Neural cell (in vitro differentiated cells): Measurements from ENCODE around the gene ACTG2. TPM values are rescaled to one million over a fixed set of nuclear protein-coding genes. Genes with fewer than 3 reads are reported as not detected.
"Not testable (repeated sequence)": the region's sequence is repeated elsewhere in the genome, so short reads cannot be mapped to it uniquely, and the experiment has no call there.

Experiments used
- H2AFZ ChIP-seq: fragments of 200-600, 300-800 bp; sonication (generic), shearing (Covaris generic); 2 replicates; pipeline ENCODE4 v1.6.0; 2014; ENCODE audit warnings: low read depth, mild to moderate bottlenecking, antibody characterized with exemption, low read length, moderate library complexity
- H3F3A ChIP-seq: fragments of 200-600 bp; shearing (Covaris generic); 2 replicates; pipeline ENCODE4 v1.6.1; 2016; ENCODE audit warnings: mild to moderate bottlenecking, moderate library complexity, mixed read lengths, antibody characterized with exemption, low read length; ENCODE audit not compliant: insufficient read depth, poor library complexity, severe bottlenecking
- H3K27ac ChIP-seq: fragments of 200-600, 300-800 bp; sonication (generic), shearing (Covaris generic); 2 replicates; pipeline ENCODE4 v1.5.1; 2014; ENCODE audit warnings: mild to moderate bottlenecking, low read length, moderate library complexity
- H3K27me3 ChIP-seq: fragments of 300-800, 200-600 bp; sonication (generic), shearing (Covaris generic); 2 replicates; pipeline ENCODE4 v1.6.0; 2014; ENCODE audit warnings: mild to moderate bottlenecking, low read depth, low read length, moderate library complexity; ENCODE audit not compliant: insufficient read depth
- H3K36me3 ChIP-seq: fragments of 300-800, 200-600 bp; sonication (generic), shearing (Covaris generic); 2 replicates; pipeline ENCODE4 v1.5.1; 2014; ENCODE audit warnings: mild to moderate bottlenecking, antibody characterized with exemption, low read length, moderate library complexity; ENCODE audit not compliant: insufficient read depth
- H3K4me2 ChIP-seq: fragments of 300-800, 200-600 bp; sonication (generic), shearing (Covaris generic); 2 replicates; pipeline ENCODE4 v1.6.0; 2014; ENCODE audit warnings: mild to moderate bottlenecking, low read length
- H3K4me3 ChIP-seq: fragments of 300-800, 200-600 bp; sonication (generic), shearing (Covaris generic); 2 replicates; pipeline ENCODE4 v1.5.1; 2014; ENCODE audit warnings: mild to moderate bottlenecking, low read length, moderate library complexity
- H3K79me2 ChIP-seq: fragments of 200-600 bp; shearing (Covaris generic); replicated peaks from 2 replicates; pipeline ENCODE4 v1.6.0; 2014; ENCODE audit warnings: mild to moderate bottlenecking, low read length, moderate library complexity; ENCODE audit not compliant: insufficient read depth
- H3K9ac ChIP-seq: fragments of 300-800, 200-600 bp; sonication (generic), shearing (Covaris generic); 2 replicates; pipeline ENCODE4 v1.6.1; 2016; ENCODE audit warnings: mild to moderate bottlenecking, low read length, mixed read lengths
- H3K9me2 ChIP-seq: fragments of 200-600 bp; shearing (Covaris generic); 2 replicates; pipeline ENCODE4 v1.6.1; 2016; ENCODE audit warnings: mild to moderate bottlenecking, low read length, mixed read lengths; ENCODE audit not compliant: insufficient read depth
- H3K9me3 ChIP-seq: fragments of 200-600, 300-800 bp; sonication (generic), shearing (Covaris generic); 2 replicates; pipeline ENCODE4 v1.6.1; 2016; ENCODE audit warnings: mild to moderate bottlenecking, mixed run types, low read length, moderate library complexity, mixed read lengths
- H4K20me1 ChIP-seq: fragments of 200-600 bp; shearing (Covaris generic); 2 replicates; pipeline ENCODE4 v1.6.1; 2016; ENCODE audit warnings: mild to moderate bottlenecking, mixed run types; ENCODE audit not compliant: insufficient read depth
- EP300 ChIP-seq: fragments of 450-650 bp; conservative IDR thresholded peaks from 2 replicates; pipeline ENCODE4 v1.6.1; 2014; ENCODE audit warnings: antibody characterized with exemption, mild to moderate bottlenecking, moderate library complexity; ENCODE audit not compliant: poor library complexity, severe bottlenecking
- EZH2 ChIP-seq: fragments of 200-600, 300-800 bp; shearing (Covaris generic), sonication (generic); IDR thresholded peaks from 2 replicates; pipeline ENCODE4 v1.6.1; 2014; ENCODE audit warnings: antibody characterized with exemption, low read length, borderline replicate concordance, mild to moderate bottlenecking; ENCODE audit not compliant: insufficient read depth, poor library complexity, severe bottlenecking
- MXI1 ChIP-seq: fragments of 450-650 bp; conservative IDR thresholded peaks from 2 replicates; pipeline ENCODE4 v1.6.1; 2014; ENCODE audit warnings: antibody characterized with exemption, mild to moderate bottlenecking; ENCODE audit not compliant: poor library complexity, severe bottlenecking
- POLR2AphosphoS5 ChIP-seq: IDR thresholded peaks from 2 replicates; pipeline ENCODE4 v1.6.1; 2012
- RAD21 ChIP-seq: fragments of 450-650 bp; conservative IDR thresholded peaks from 2 replicates; pipeline ENCODE4 v1.6.1; 2014; ENCODE audit warnings: antibody characterized with exemption, mild to moderate bottlenecking, moderate library complexity
- SMC3 ChIP-seq: fragments of 450-650 bp; conservative IDR thresholded peaks from 2 replicates; pipeline ENCODE4 v1.6.1; 2014; ENCODE audit warnings: antibody characterized with exemption, mild to moderate bottlenecking, moderate library complexity; ENCODE audit not compliant: poor library complexity
- TAF1 ChIP-seq: IDR thresholded peaks from 2 replicates; pipeline ENCODE4 v1.6.1; 2012; ENCODE audit warnings: low read depth
- polyA plus RNA-seq: library from polyadenylated mRNA; depleted of rRNA; stranded (reverse); fragments of >200 nt; gene quantifications from 2 replicates; pipeline ENCODE4 v1.2.3, GENCODE V29; 2014
- TF ChIP-seq, protein P1 (sequence below): fragments of 450-650 bp; IDR thresholded peaks from 2 replicates; pipeline ENCODE4 v1.5.1; 2014; ENCODE audit warnings: antibody characterized with exemption, mild to moderate bottlenecking, moderate library complexity; ENCODE audit not compliant: poor library complexity, severe bottlenecking
- TF ChIP-seq, protein P2 (sequence below): IDR thresholded peaks from 2 replicates; pipeline ENCODE4 v1.6.1; 2012; ENCODE audit warnings: borderline replicate concordance

ACTG2 gene
- polyA plus RNA-seq, 1 donor from 2014 or later: 0.67 TPM

DNA sequence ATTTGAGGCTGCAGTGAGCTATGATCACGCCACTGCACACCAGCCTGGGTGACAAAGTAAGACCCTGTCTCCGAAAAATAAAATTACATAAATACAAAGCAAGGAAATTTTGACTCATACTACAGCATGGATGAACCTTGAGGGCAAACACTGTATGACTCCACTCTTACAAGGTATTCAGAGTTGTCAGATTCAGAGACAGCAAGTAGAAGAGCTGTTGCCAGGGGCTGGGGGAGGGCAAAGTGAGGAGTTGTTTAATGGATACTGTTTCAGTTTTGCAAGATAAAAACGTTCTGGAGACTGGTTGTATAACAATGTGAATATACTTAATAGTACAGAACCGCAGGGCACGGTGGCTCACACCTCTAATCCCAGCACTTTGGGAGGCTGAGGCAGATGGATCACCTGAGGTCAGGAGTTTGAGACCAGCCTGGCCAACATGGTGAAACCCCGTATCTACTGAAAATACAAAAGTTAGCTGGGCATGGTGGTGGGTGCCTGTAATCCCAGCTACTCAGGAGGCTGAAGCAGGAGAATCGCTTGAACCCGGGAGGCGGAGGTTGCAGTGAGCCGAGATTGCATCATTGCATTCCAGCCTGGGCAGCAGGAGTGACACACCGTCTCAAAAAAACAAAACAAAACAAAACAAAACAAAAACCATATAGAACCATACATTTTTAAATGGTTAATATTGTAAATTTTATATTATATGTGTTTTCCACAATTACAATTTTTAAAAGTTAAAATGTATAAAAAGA, 5.0 kb upstream of the ACTG2 start:
- not testable (repeated sequence) for H2AFZ ChIP-seq, H3F3A ChIP-seq, H3K27ac ChIP-seq, H4K20me1 ChIP-seq, H3K4me3 ChIP-seq, H3K79me2 ChIP-seq, H3K4me2 ChIP-seq, H3K27me3 ChIP-seq, H3K9me2 ChIP-seq, H3K9ac ChIP-seq, H3K36me3 ChIP-seq, H3K9me3 ChIP-seq

DNA sequence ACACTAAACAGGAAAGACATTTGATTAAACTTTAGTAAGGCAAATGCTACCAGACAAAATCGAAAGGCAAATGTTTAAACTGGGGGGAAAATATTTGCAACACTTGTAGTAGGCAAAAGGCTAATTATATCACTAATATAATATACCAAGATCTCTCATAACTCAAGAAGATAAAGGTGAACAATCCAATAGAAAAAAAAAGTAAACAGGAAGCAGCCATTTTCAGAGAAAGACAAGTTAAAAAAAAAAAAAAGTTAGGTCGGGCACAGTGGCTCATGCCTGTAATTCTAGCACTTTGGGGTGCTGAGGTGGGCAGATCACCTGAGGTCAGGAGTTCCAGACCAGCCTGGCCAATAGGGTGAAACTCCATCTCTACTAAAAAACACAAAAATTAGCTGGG, 4.4 kb upstream of the ACTG2 start:
- Histone ChIP-seq H3K79me2 (no peaks in the 10 kb centered on the region), H2AFZ (no peak overlapping the region), H3K27me3 (no peaks in the 10 kb centered on the region), H3K4me2 (no peak overlapping the region), H3K27ac (no peak overlapping the region), H4K20me1 (no peaks in the 10 kb centered on the region), H3F3A (no peaks in the 10 kb centered on the region), H3K4me3 (no peak overlapping the region), H3K9ac (no peak overlapping the region), H3K9me3 (no peaks in the 10 kb centered on the region), H3K9me2 (no peaks in the 10 kb centered on the region), H3K36me3 (no peaks in the 10 kb centered on the region)
- TF ChIP-seq POLR2AphosphoS5 (no peak), RAD21 (no peak), TAF1 (no peak)
- TF ChIP-seq, protein P1, sequence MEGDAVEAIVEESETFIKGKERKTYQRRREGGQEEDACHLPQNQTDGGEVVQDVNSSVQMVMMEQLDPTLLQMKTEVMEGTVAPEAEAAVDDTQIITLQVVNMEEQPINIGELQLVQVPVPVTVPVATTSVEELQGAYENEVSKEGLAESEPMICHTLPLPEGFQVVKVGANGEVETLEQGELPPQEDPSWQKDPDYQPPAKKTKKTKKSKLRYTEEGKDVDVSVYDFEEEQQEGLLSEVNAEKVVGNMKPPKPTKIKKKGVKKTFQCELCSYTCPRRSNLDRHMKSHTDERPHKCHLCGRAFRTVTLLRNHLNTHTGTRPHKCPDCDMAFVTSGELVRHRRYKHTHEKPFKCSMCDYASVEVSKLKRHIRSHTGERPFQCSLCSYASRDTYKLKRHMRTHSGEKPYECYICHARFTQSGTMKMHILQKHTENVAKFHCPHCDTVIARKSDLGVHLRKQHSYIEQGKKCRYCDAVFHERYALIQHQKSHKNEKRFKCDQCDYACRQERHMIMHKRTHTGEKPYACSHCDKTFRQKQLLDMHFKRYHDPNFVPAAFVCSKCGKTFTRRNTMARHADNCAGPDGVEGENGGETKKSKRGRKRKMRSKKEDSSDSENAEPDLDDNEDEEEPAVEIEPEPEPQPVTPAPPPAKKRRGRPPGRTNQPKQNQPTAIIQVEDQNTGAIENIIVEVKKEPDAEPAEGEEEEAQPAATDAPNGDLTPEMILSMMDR: no peak

DNA sequence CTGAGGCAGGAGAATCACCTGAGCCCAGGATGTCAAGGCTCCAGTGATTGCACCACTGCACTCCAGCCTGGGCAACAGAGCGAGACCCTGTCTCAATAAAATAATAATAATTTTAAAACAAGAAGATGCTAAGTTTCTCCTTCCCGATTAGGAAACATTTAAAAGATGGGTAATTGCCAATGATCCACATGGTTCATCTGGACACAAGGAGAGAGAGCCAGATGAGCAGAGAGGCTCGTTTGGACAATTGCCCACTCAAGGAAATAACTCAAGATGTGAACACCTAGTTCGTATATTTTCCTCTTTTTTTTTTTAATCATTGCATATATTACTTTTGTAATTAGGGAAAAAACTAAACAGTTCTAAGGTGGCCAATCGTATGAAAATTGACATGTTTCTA, 3.6 kb upstream of the ACTG2 start:
- H3K9me2 ChIP-seq: no peaks in the 10 kb centered on the region
- H3K4me2 ChIP-seq: no peak overlapping the region
- H3F3A ChIP-seq: no peaks in the 10 kb centered on the region
- H3K36me3 ChIP-seq: no peaks in the 10 kb centered on the region
- H3K79me2 ChIP-seq: no peaks in the 10 kb centered on the region
- no peaks in the 10 kb centered on the region for H4K20me1 ChIP-seq
- no peak overlapping the region for H2AFZ ChIP-seq
- no peak overlapping the region for H3K4me3 ChIP-seq
- no peaks in the 10 kb centered on the region for H3K27me3 ChIP-seq
- TF ChIP-seq, protein P2, sequence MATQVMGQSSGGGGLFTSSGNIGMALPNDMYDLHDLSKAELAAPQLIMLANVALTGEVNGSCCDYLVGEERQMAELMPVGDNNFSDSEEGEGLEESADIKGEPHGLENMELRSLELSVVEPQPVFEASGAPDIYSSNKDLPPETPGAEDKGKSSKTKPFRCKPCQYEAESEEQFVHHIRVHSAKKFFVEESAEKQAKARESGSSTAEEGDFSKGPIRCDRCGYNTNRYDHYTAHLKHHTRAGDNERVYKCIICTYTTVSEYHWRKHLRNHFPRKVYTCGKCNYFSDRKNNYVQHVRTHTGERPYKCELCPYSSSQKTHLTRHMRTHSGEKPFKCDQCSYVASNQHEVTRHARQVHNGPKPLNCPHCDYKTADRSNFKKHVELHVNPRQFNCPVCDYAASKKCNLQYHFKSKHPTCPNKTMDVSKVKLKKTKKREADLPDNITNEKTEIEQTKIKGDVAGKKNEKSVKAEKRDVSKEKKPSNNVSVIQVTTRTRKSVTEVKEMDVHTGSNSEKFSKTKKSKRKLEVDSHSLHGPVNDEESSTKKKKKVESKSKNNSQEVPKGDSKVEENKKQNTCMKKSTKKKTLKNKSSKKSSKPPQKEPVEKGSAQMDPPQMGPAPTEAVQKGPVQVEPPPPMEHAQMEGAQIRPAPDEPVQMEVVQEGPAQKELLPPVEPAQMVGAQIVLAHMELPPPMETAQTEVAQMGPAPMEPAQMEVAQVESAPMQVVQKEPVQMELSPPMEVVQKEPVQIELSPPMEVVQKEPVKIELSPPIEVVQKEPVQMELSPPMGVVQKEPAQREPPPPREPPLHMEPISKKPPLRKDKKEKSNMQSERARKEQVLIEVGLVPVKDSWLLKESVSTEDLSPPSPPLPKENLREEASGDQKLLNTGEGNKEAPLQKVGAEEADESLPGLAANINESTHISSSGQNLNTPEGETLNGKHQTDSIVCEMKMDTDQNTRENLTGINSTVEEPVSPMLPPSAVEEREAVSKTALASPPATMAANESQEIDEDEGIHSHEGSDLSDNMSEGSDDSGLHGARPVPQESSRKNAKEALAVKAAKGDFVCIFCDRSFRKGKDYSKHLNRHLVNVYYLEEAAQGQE: no peak
- TF ChIP-seq MXI1 (no peak), EP300 (no peak), POLR2AphosphoS5 (no peak), RAD21 (no peak), TAF1 (no peak), SMC3 (no peak), EZH2 (no peak)
- TF ChIP-seq, protein P1: no peak
- H3K27ac ChIP-seq: no peak overlapping the region
- no peak overlapping the region for H3K9ac ChIP-seq
- no peaks in the 10 kb centered on the region for H3K9me3 ChIP-seq
